NT2/D1 (cell line): ENCODE results near the gene HACD2.

Experiments used
- SUZ12 ChIP-seq: IDR thresholded peaks from 2 replicates; pipeline ENCODE4 v1.6.1; 2011; ENCODE audit not compliant: insufficient read length, insufficient read depth; ENCODE audit errors: extremely low read depth
- YY1 ChIP-seq: IDR thresholded peaks from 2 replicates; pipeline ENCODE4 v1.6.1; 2011; ENCODE audit not compliant: insufficient read length, insufficient read depth

DNA sequence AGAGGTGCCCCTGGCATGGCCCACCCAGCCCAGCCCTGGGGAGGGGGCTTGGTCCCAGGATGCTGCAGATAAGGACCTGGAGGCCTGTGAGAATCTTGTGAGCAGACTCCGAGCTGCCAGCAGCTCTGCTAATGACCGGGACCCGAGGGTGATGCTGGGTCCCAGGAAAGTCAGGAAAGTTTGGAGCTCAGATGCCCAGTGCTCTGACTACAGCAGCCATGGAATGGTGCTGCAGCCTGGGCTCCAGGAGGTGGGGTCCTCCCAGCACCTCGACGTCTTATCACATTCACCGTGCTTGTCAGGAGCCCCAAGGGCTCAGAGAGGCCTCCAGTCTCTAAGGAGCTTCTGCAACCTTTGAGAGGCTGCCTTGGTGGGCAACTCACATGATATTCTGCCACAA is 101.7 kb downstream of the HACD2 start:
- no peak for TF ChIP-seq YY1
- no peak for TF ChIP-seq SUZ12
